SK-N-SH (cell line): ENCODE data around the gene CHD9. TPM values are rescaled to one million over a fixed set of nuclear protein-coding genes. Genes with fewer than 3 reads are reported as not detected.

Experiments used
- CTCF ChIA-PET: fragments of 300-600, 350-600 bp; formaldehyde crosslinking; extraction: SDS; loops from one replicate; lab custom pipeline; 2021; lab: Yijun Ruan, JAX
- POLR2A ChIA-PET: fragments of 350-600 bp; sonication (Branson Sonifier 250); formaldehyde crosslinking; extraction: SDS; loops from one replicate; lab custom pipeline; 2020; ENCODE audit warnings: antibody characterized with exemption, inconsistent platforms; lab: Yijun Ruan, JAX
- DNase-seq: peaks from one replicate; pipeline ENCODE4 v3.0.0; 2012
- H2AFZ ChIP-seq: fragments of 200-600 bp; sonication (generic); 2 replicates; pipeline ENCODE4 v1.8.1; 2016; ENCODE audit warnings: antibody characterized with exemption, mild to moderate bottlenecking, low read depth
- H3F3A ChIP-seq: fragments of 200-600 bp; sonication (generic); replicated peaks from 2 replicates; pipeline ENCODE3; 2016; ENCODE audit warnings: antibody characterized with exemption, mild to moderate bottlenecking; ENCODE audit not compliant: insufficient read depth
- H3K27ac ChIP-seq, 2 experiments: fragments of 200-500 bp in 1 of 2; fragments of 200-600 bp in 1 of 2; sonication (Bioruptor generic) in 1 of 2; sonication (generic), shearing (Covaris generic) in 1 of 2; 2 replicates each; pipeline versions ENCODE4 v1.5.1 to v1.6.1; 2014 to 2016; ENCODE audit warnings: low read depth in 2 of 2, inconsistent platforms in 1 of 2, low read length in 1 of 2, mild to moderate bottlenecking in 1 of 2, mixed read lengths in 1 of 2
- H3K27me3 ChIP-seq: fragments of 200-600 bp; sonication (generic), shearing (Covaris generic); 2 replicates; pipeline ENCODE4 v1.6.1; 2016; ENCODE audit warnings: mixed run types; ENCODE audit not compliant: insufficient read depth
- H3K36me3 ChIP-seq, 2 experiments: fragments of 200-500 bp in 1 of 2; fragments of 200-600 bp in 1 of 2; sonication (Bioruptor generic) in 1 of 2; sonication (generic) in 1 of 2; replicated peaks in 1 of 2; 2 replicates each; pipeline versions ENCODE3 to v1.5.1; 2014 to 2016; ENCODE audit warnings: low read length in 1 of 2, mild to moderate bottlenecking in 1 of 2; ENCODE audit not compliant: insufficient read depth in 2 of 2, control insufficient read depth in 1 of 2
- H3K4me1 ChIP-seq, 2 experiments: fragments of 200-500 bp in 1 of 2; fragments of 200-600 bp in 1 of 2; sonication (Bioruptor generic) in 1 of 2; sonication (generic), shearing (Covaris generic) in 1 of 2; 2 replicates each; pipeline versions ENCODE4 v1.5.1 to v1.6.1; 2014 to 2016; ENCODE audit warnings: low read depth in 1 of 2, low read length in 1 of 2, mixed run types in 1 of 2; ENCODE audit not compliant: insufficient read depth in 2 of 2, control insufficient read depth in 1 of 2
- H3K4me2 ChIP-seq: fragments of 200-600 bp; sonication (generic), shearing (Covaris generic); 2 replicates; pipeline ENCODE4 v1.6.1; 2017; ENCODE audit warnings: mixed run types
- H3K4me3 ChIP-seq, 2 experiments: fragments of 200-500 bp in 1 of 2; fragments of 200-600 bp in 1 of 2; sonication (Bioruptor generic) in 1 of 2; sonication (generic), shearing (Covaris generic) in 1 of 2; 2 replicates each; pipeline versions ENCODE4 v1.5.1 to v1.8.1; 2014 to 2016; ENCODE audit warnings: low read depth in 2 of 2, inconsistent platforms in 1 of 2, low read length in 1 of 2, mild to moderate bottlenecking in 1 of 2, mixed read lengths in 1 of 2, moderate library complexity in 1 of 2
- H3K79me2 ChIP-seq: fragments of 200-600 bp; sonication (generic); 2 replicates; pipeline ENCODE4 v1.8.1; 2017; ENCODE audit warnings: mild to moderate bottlenecking; ENCODE audit not compliant: insufficient read depth
- H3K9ac ChIP-seq: fragments of 200-600 bp; sonication (generic); 2 replicates; pipeline ENCODE4 v1.6.1; 2017; ENCODE audit warnings: mixed run types
- H3K9me2 ChIP-seq: fragments of 200-600 bp; sonication (generic); 2 replicates; pipeline ENCODE4 v1.6.1; 2017; ENCODE audit warnings: mixed run types
- H3K9me3 ChIP-seq: fragments of 200-600 bp; sonication (generic); 2 replicates; pipeline ENCODE4 v1.6.1; 2017; ENCODE audit warnings: mixed run types, mild to moderate bottlenecking, moderate library complexity
- H4K20me1 ChIP-seq: fragments of 200-600 bp; sonication (generic); 2 replicates; pipeline ENCODE4 v1.6.1; 2017; ENCODE audit warnings: mild to moderate bottlenecking, mixed run types; ENCODE audit not compliant: insufficient read depth
- GATA2 ChIP-seq: sonication (generic); formaldehyde crosslinking; IDR thresholded peaks from 2 replicates; pipeline ENCODE4 v1.5.0; 2020; ENCODE audit warnings: mild to moderate bottlenecking, missing genetic modification reagents
- POLR2AphosphoS5 ChIP-seq: IDR thresholded peaks from 2 replicates; pipeline ENCODE4 v1.6.1; 2012; ENCODE audit warnings: low read depth, low read length
- RAD21 ChIP-seq: IDR thresholded peaks from 2 replicates; pipeline ENCODE4 v1.6.1; 2012; ENCODE audit warnings: mild to moderate bottlenecking, low read length
- SMC3 ChIP-seq: IDR thresholded peaks from 2 replicates; pipeline ENCODE4 v1.6.1; 2012; ENCODE audit warnings: low read depth, low read length, improper control_type of control experiment
- YY1 ChIP-seq: IDR thresholded peaks from 2 replicates; pipeline ENCODE4 v1.4.0; 2012; ENCODE audit warnings: low read depth, mild to moderate bottlenecking
- WGBS: methylation state at CpG from one replicate; pipeline ENCODE4 v1.1.6; 2017; ENCODE audit warnings: low lambda C conversion rate; 5-methylcytosine and 5-hydroxymethylcytosine counted together
- polyA plus RNA-seq, 3 experiments: library from polyadenylated mRNA; depleted of rRNA; stranded (reverse); fragments of >200 nt; gene quantifications; 2 replicates each; pipeline ENCODE4 v1.2.3, GENCODE V29; 2012
- TF ChIP-seq, protein P1 (sequence below): fragments of 200-600 bp; sonication (generic); IDR thresholded peaks from 2 replicates; pipeline ENCODE4 v1.6.1; 2017; ENCODE audit warnings: antibody characterized with exemption, mild to moderate bottlenecking, moderate library complexity
- TF ChIP-seq, protein P2 (sequence below): IDR thresholded peaks from 2 replicates; pipeline ENCODE4; 2012
- TF ChIP-seq, protein P3 (sequence below): fragments of 150-350 bp; IDR thresholded peaks from 2 replicates; pipeline ENCODE4 v1.6.1; 2016; ENCODE audit warnings: mild to moderate bottlenecking, low read depth, low read length

CHD9 gene
- polyA plus RNA-seq, 1 of the 3 experiments (the other 2 are of a cell fraction): 6.2 TPM

DNA sequence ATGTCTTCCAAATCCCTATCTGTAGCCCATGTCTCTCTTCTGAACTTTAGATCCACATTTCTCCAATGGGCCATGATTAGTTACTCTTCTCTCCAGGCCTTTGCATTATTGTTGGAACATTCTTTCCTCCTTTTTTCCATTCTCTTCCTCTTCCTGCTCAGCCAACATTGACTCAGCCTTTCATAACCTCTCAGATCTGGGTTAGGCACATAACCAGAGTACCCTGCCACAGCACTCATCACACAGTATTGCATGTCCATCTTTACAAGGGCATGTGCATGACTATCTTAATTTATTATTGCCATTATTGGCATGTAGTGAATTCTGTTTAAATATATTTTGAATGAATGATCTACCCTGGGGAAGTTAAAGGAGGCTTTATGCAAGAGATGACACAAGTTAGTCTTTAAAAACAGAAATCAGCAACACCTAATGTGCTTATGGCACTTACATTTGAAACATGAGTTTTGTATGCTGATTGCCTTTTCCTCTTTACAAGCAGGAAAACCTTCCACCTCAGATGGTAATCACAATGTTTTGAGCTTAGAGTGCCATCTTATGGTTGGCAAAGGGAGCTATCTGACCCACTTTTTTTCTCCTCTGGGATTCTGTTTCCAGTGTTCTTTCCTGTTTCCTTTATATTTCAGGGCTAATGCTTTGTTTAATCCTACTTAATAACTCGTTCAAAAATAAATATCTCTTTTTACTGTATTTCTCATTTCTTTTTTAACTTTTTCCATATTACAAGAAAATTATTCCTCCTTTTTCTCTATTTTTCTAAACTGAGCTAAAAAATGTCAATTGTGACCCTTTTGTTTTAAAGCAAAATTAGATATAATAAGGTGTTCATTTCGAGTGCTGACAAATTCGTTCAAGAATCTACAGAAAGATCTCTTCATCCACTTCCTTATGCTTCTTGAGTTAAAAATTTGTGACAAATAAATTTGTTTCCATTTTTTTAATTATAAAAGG, 228.5 kb downstream of the CHD9 start:
- Histone ChIP-seq H3K27me3 (no peaks in the 10 kb centered on the region), H3F3A (peaks cover 37% of the 10 kb centered on the region), H3K4me2 (no peak overlapping the region), H3K9me3 (no peaks in the 10 kb centered on the region), H3K9me2 (no peaks in the 10 kb centered on the region), H3K4me1 (no peaks in the 10 kb centered on the region; a peak in 1 of 4 replicates), H3K79me2 (peaks cover 4% of the 10 kb centered on the region; the same call in 1 of the 2 replicates), H3K27ac (no peak overlapping the region; a peak in 1 of 4 replicates), H4K20me1 (peaks cover 6% of the 10 kb centered on the region; the same call in 1 of the 2 replicates), H3K9ac (no peak overlapping the region), H2AFZ (no peak overlapping the region), H3K4me3 (no peak overlapping the region), H3K36me3 (peaks cover 65 to 67% of the 10 kb centered on the region in 2 experiments)
- POLR2A ChIA-PET: no interaction called here
- 20% methylated on average over 3 of the region's 3 CpGs for WGBS
- no peak for TF ChIP-seq POLR2AphosphoS5
- peak; percentile 35; the same call in 1 of the 2 replicates for TF ChIP-seq SMC3
- 0 out of 2 replicates have a peak, but pooled peaks have one; percentile 31 for TF ChIP-seq GATA2 (CRISPR knock-in tag)
- peak; percentile 79 for TF ChIP-seq RAD21
- TF ChIP-seq, protein P1, sequence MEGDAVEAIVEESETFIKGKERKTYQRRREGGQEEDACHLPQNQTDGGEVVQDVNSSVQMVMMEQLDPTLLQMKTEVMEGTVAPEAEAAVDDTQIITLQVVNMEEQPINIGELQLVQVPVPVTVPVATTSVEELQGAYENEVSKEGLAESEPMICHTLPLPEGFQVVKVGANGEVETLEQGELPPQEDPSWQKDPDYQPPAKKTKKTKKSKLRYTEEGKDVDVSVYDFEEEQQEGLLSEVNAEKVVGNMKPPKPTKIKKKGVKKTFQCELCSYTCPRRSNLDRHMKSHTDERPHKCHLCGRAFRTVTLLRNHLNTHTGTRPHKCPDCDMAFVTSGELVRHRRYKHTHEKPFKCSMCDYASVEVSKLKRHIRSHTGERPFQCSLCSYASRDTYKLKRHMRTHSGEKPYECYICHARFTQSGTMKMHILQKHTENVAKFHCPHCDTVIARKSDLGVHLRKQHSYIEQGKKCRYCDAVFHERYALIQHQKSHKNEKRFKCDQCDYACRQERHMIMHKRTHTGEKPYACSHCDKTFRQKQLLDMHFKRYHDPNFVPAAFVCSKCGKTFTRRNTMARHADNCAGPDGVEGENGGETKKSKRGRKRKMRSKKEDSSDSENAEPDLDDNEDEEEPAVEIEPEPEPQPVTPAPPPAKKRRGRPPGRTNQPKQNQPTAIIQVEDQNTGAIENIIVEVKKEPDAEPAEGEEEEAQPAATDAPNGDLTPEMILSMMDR: peak; percentile 77
- DNase-seq: peak; percentile 51
- CTCF ChIA-PET: interaction anchor here (0.7 to 3.6 kb wide), 26 partner anchors 8 to 1092 kb away, joined by 3 to 22 read pairs (median 4); partner anchors contain the start of gene CHD9

- ChIA-PET CTCF (interaction anchor here (1.0 to 3.6 kb wide), 5 partner anchors 11 to 230 kb away, joined by 3 to 13 read pairs (median 3); partner anchors contain the start of gene CHD9), POLR2A (no interaction called here)
- Histone ChIP-seq H3K4me1 (no peaks in the 10 kb centered on the region; a peak in 1 of 4 replicates), H3K4me3 (no peak overlapping the region), H3K4me2 (no peak overlapping the region), H3K9me3 (no peaks in the 10 kb centered on the region), H3K27ac (no peak overlapping the region; a peak in 1 of 4 replicates), H3K9ac (no peak overlapping the region), H3F3A (peaks cover 32% of the 10 kb centered on the region), H3K36me3 (peaks cover 67 to 75% of the 10 kb centered on the region in 2 experiments), H3K27me3 (no peaks in the 10 kb centered on the region), H3K79me2 (peaks cover 4% of the 10 kb centered on the region; the same call in 1 of the 2 replicates), H4K20me1 (peaks cover 6% of the 10 kb centered on the region; the same call in 1 of the 2 replicates), H2AFZ (no peak overlapping the region), H3K9me2 (no peaks in the 10 kb centered on the region)
- 97% methylated on average over 2 of the region's 2 CpGs for WGBS
- TF ChIP-seq, protein P2, sequence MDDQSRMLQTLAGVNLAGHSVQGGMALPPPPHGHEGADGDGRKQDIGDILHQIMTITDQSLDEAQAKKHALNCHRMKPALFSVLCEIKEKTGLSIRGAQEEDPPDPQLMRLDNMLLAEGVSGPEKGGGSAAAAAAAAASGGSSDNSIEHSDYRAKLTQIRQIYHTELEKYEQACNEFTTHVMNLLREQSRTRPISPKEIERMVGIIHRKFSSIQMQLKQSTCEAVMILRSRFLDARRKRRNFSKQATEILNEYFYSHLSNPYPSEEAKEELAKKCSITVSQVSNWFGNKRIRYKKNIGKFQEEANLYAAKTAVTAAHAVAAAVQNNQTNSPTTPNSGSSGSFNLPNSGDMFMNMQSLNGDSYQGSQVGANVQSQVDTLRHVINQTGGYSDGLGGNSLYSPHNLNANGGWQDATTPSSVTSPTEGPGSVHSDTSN: no peak
- no peak for TF ChIP-seq YY1
- TF ChIP-seq, protein P3, sequence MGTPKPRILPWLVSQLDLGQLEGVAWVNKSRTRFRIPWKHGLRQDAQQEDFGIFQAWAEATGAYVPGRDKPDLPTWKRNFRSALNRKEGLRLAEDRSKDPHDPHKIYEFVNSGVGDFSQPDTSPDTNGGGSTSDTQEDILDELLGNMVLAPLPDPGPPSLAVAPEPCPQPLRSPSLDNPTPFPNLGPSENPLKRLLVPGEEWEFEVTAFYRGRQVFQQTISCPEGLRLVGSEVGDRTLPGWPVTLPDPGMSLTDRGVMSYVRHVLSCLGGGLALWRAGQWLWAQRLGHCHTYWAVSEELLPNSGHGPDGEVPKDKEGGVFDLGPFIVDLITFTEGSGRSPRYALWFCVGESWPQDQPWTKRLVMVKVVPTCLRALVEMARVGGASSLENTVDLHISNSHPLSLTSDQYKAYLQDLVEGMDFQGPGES: no peak
- DNase-seq: no peak
These were observed 230.4 kb downstream of the CHD9 start for GRCh38 chr16:53285236-53285635.
